Muscle layer of colon (tissue), 2 donors: ENCODE data around the gene FYCO1.

Experiments used
- H3K27ac ChIP-seq: one replicate; pipeline ENCODE4 v1.7.0; 2013; ENCODE audit warnings: low read depth, mild to moderate bottlenecking, low read length, moderate library complexity
- H3K27me3 ChIP-seq, 2 donors: one replicate each; pipeline ENCODE4 v1.7.0; 2013; ENCODE audit warnings: low read length in 2 of 2, mild to moderate bottlenecking in 2 of 2; ENCODE audit not compliant: insufficient read depth in 2 of 2, control insufficient read depth in 1 of 2
- H3K36me3 ChIP-seq: one replicate; pipeline ENCODE4 v1.7.0; 2013; ENCODE audit warnings: mild to moderate bottlenecking, low read length; ENCODE audit not compliant: insufficient read depth
- H3K4me1 ChIP-seq: one replicate; pipeline ENCODE4 v1.7.0; 2013; ENCODE audit warnings: mild to moderate bottlenecking, low read length; ENCODE audit not compliant: insufficient read depth
- H3K4me3 ChIP-seq, 2 donors: one replicate each; pipeline ENCODE4 v1.7.0; 2013; ENCODE audit warnings: low read length in 2 of 2, low read depth in 1 of 2, mild to moderate bottlenecking in 1 of 2, moderate library complexity in 1 of 2
- H3K9ac ChIP-seq: one replicate; pipeline ENCODE4 v1.7.0; 2013; ENCODE audit warnings: low read length
- H3K9me3 ChIP-seq: one replicate; pipeline ENCODE4 v1.7.0; 2013; ENCODE audit warnings: mild to moderate bottlenecking, low read length
- donor health status: abdominal sarcoma.
- donor health status: Adenocarcinoma of cecum.

Gene FYCO1

GRCh38 chr3:45906681-45907407, 88.8 kb downstream of the FYCO1 start:
- Histone ChIP-seq H3K9me3 (no peaks in the 10 kb centered on the region), H3K27ac (no peak overlapping the region), H3K4me3 (no peak overlapping the region), H3K9ac (no peak overlapping the region), H3K36me3 (no peaks in the 10 kb centered on the region), H3K4me1 (no peaks in the 10 kb centered on the region), H3K27me3 (no peaks in the 10 kb centered on the region)

- H3K9ac ChIP-seq: no peak overlapping the region
- no peaks in the 10 kb centered on the region for H3K9me3 ChIP-seq
- H3K27ac ChIP-seq: no peak overlapping the region
- H3K4me3 ChIP-seq: no peak overlapping the region
- no peaks in the 10 kb centered on the region for H3K4me1 ChIP-seq
- no peaks in the 10 kb centered on the region for H3K36me3 ChIP-seq
- H3K27me3 ChIP-seq: no peaks in the 10 kb centered on the region
These were observed 89.9 kb downstream of the FYCO1 start for GRCh38 chr3:45905755-45906154.

DNA sequence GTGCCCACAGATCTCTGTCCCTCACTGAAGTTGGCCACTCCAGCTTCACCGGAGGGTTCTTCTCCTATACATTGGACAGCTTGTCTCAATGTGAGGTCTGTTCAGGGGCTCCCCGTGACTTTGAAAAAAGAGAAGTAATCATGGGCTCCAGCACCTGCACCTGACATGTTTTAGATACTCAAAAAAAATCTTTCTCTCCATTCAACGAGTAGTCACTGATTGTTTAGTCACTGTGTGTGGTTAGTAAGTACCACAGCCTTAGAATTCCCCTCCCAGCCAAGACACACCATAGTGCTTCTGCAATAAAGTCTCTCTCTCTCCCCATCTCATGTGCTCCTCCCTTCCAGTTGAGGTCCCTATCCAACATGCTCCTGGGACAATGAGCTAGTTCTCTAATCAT, 90.7 kb downstream of the FYCO1 start:
- Histone ChIP-seq H3K27me3 (no peaks in the 10 kb centered on the region), H3K27ac (no peak overlapping the region), H3K36me3 (no peaks in the 10 kb centered on the region), H3K9me3 (no peaks in the 10 kb centered on the region), H3K4me3 (no peak overlapping the region), H3K9ac (no peak overlapping the region), H3K4me1 (no peaks in the 10 kb centered on the region)

GRCh38 chr3:45896956-45897355, 98.7 kb downstream of the FYCO1 start:
- no peak overlapping the region for H3K4me3 ChIP-seq
- no peaks in the 10 kb centered on the region for H3K36me3 ChIP-seq
- no peaks in the 10 kb centered on the region for H3K4me1 ChIP-seq
- H3K9me3 ChIP-seq: no peaks in the 10 kb centered on the region
- H3K9ac ChIP-seq: no peak overlapping the region
- no peak overlapping the region for H3K27ac ChIP-seq
- no peaks in the 10 kb centered on the region for H3K27me3 ChIP-seq

DNA sequence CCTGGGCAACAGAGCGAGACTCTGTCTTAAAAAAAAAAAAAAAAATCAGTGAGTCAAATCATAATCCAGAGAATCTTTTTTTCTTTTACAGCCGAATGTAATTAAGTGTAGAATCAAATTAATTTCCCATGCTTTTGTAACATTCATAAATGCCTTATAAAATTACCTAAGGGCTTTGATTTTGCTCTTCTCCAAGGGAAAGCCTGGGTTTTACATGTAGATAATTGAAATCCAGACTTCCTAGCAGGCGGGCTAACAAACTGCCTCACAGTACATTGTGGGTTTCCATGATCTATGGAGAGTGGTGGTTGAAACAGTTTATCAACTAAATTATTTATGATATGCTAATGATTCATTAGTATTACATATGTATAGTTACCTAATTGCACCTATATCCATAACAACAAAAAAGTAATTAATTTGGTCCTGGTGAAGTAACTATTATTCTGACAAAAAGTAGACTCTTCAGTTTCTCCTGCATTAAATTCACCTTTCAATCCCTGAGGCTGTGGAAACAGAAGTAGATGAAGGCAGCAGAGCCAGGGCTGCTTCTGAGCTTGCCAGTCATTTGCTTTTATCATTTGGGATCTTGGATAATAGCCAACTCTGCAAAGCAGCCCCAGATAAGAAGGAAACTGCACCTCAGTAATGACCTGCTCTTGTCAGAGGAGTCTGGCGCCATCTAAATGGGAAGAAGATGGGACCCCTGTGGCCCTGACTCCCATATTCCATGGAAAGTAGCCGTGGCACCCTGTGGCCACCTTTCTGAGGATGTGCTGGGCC, 99.7 kb downstream of the FYCO1 start:
- H3K4me3 ChIP-seq: no peak overlapping the region
- H3K27ac ChIP-seq: no peak overlapping the region
- no peaks in the 10 kb centered on the region for H3K27me3 ChIP-seq
- H3K36me3 ChIP-seq: no peaks in the 10 kb centered on the region
- H3K4me1 ChIP-seq: no peaks in the 10 kb centered on the region
- no peaks in the 10 kb centered on the region for H3K9me3 ChIP-seq
- no peak overlapping the region for H3K9ac ChIP-seq

DNA sequence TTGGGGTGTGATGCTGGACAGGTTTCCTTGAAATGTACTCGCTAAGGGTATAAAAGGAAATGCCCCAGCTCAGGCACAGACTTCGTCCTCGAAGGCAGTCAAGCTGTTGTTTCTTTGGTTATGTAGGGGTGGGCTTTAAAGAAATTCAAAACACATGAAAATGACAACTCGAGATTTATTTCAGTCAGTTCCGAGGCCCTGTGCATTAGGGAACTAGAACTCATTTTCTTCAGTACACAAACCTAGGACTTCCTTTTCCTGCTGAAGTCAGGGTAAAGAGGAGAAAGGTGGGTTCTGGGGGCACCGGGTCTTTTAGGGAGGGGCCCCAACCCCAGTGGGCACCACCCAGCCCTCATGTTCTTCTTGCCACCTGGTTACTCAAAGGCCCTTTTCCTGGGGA, 101.6 kb downstream of the FYCO1 start:
- Histone ChIP-seq H3K9me3 (no peaks in the 10 kb centered on the region), H3K4me1 (no peaks in the 10 kb centered on the region), H3K4me3 (no peak overlapping the region), H3K27me3 (no peaks in the 10 kb centered on the region), H3K36me3 (no peaks in the 10 kb centered on the region), H3K27ac (no peak overlapping the region), H3K9ac (no peak overlapping the region)

GRCh38 chr3:45892161-45892560, 103.5 kb downstream of the FYCO1 start:
- Histone ChIP-seq H3K36me3 (no peaks in the 10 kb centered on the region), H3K9ac (no peak overlapping the region), H3K4me3 (no peak overlapping the region), H3K27me3 (no peaks in the 10 kb centered on the region), H3K27ac (no peak overlapping the region), H3K4me1 (no peaks in the 10 kb centered on the region), H3K9me3 (no peaks in the 10 kb centered on the region)

DNA sequence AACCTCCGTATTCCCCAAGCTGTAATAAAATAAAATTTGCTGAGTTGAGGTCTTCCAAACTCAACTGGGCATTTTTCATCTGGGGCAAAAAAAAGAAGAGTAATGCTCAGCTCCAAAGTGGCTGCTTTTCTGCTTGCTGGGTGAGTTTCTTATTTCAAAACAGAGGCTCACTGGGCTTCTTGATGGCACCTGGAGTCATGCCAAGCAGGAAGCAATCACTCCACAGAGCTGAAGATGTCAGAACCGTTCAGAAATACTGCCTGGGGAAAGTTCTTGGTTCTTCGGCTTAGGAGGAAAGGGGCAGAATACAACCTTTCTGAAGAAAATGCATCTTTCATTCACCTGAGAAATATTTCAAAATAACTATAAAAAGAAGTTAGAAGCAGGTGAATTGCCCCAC, 105.2 kb downstream of the FYCO1 start:
- Histone ChIP-seq H3K27me3 (no peaks in the 10 kb centered on the region), H3K36me3 (no peaks in the 10 kb centered on the region), H3K9ac (no peak overlapping the region), H3K4me1 (no peaks in the 10 kb centered on the region), H3K27ac (no peak overlapping the region), H3K4me3 (no peak overlapping the region), H3K9me3 (no peaks in the 10 kb centered on the region)

DNA sequence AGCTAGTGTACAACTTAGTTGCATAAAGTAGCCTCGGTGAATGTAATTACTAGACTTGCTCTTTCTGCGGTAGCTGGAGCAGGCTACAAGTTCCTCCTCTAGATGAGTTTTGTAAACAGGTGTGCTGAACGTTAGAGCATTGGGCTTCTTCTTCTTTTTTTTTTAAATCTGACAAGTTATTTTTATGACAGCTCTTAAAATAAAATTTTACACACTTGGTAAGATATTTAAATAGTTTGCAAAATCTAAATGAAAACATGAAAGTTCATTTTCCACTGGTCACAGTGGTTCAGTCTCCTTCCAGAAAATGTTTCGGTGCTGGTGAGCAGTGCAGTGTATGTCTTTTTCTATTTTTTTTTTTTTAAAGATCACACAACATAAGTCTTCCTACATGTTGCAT, 106.3 kb downstream of the FYCO1 start:
- no peaks in the 10 kb centered on the region for H3K27me3 ChIP-seq
- no peak overlapping the region for H3K4me3 ChIP-seq
- no peaks in the 10 kb centered on the region for H3K9me3 ChIP-seq
- no peak overlapping the region for H3K9ac ChIP-seq
- no peak overlapping the region for H3K27ac ChIP-seq
- no peaks in the 10 kb centered on the region for H3K4me1 ChIP-seq
- no peaks in the 10 kb centered on the region for H3K36me3 ChIP-seq

DNA sequence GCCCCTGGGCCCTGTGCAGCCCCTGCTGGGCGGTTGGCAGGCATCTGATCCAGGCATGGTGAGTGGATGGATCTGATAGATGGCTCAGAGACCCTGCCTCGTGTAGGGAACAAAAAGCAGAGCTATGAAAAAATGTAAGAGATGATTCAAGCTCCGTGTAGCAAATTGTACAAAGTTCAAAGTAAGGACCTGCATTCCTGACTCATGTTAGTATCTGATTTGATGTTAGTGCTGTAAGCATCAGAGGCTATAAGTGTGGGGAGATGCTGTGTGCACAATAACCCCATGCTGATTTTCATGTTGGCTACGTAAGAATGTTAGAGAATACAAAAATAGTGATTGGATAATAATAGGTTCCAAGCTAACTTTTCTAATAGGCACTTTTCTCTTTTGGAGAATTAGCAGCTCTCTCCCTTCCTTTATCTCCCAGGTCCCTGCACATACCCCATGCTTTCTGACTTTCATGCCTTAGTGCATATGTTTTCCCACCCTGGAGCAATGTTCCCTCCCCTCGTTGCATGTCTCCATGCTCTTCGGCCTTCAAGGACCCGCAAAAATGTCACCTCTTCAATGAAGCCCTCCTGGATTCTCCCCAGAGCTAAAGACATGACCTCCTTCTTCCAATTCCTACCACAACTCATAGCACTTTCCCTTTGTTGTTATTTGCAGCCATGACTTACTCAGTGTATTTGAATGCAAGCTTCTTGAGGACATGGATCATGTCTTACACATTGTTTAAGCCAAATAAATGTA, 107.7 kb downstream of the FYCO1 start:
- no peak overlapping the region for H3K9ac ChIP-seq
- H3K9me3 ChIP-seq: no peaks in the 10 kb centered on the region
- H3K27me3 ChIP-seq: no peaks in the 10 kb centered on the region
- H3K27ac ChIP-seq: no peak overlapping the region
- no peaks in the 10 kb centered on the region for H3K36me3 ChIP-seq
- H3K4me1 ChIP-seq: no peaks in the 10 kb centered on the region
- H3K4me3 ChIP-seq: no peak overlapping the region

- Histone ChIP-seq H3K36me3 (no peaks in the 10 kb centered on the region), H3K9ac (no peak overlapping the region), H3K4me3 (no peak overlapping the region), H3K27me3 (no peaks in the 10 kb centered on the region), H3K9me3 (no peaks in the 10 kb centered on the region), H3K4me1 (no peaks in the 10 kb centered on the region), H3K27ac (no peak overlapping the region)
These were observed 108.3 kb downstream of the FYCO1 start for GRCh38 chr3:45887285-45887684.
